Esophagus mucosa (tissue), 1 donor: ENCODE measurements around the gene MCC. TPM values are rescaled to one million over a fixed set of nuclear protein-coding genes. Genes with fewer than 3 reads are reported as not detected.
A peak's percentile ranks its signal among the peaks of the same experiment; 100 is the strongest.

Experiments used
- ATAC-seq: fragments of 200-7000 bp; cut with Tn5 transposase; one replicate; pipeline ENCODE4 v1.9.1; 2020
- total RNA-seq: library from RNA; stranded (reverse); gene quantifications from one replicate; pipeline ENCODE4 v1.2.4, GENCODE V29; 2023
- donor health status: DM: yes; HTN: yes; CAD: no.

MCC gene
- total RNA-seq, 1 donor from 2014 or later, result 37.6 TPM

- ATAC-seq, result no peak
Observed at GRCh38 chr5:113302120-113302519, 186.1 kb downstream of the MCC start.

- no peak for ATAC-seq
Observed at GRCh38 chr5:113299591-113299990, 188.7 kb downstream of the MCC start.

GRCh38 chr5:113296676-113297075 is 191.6 kb downstream of the MCC start:
- ATAC-seq, result no peak

- peak; percentile 6 for ATAC-seq
Observed at GRCh38 chr5:113295111-113295539, 193.1 kb downstream of the MCC start.

- peak; percentile 91 for ATAC-seq
Observed at GRCh38 chr5:113294311-113295110, 193.7 kb downstream of the MCC start.

GRCh38 chr5:113293975-113294310 is 194.3 kb downstream of the MCC start:
- peak; percentile 39 for ATAC-seq

GRCh38 chr5:113293068-113293974 is 194.9 kb downstream of the MCC start:
- no peak for ATAC-seq

- no peak for ATAC-seq
Observed at GRCh38 chr5:113292462-113292861, 195.8 kb downstream of the MCC start.

GRCh38 chr5:113283558-113283957 is 204.7 kb downstream of the MCC start:
- ATAC-seq, result no peak

- no peak for ATAC-seq
Observed at GRCh38 chr5:113282472-113282871, 205.8 kb downstream of the MCC start.

- ATAC-seq, result no peak
Observed at GRCh38 chr5:113281194-113281593, 207.1 kb downstream of the MCC start.

- ATAC-seq, result peak; percentile 83
Observed at GRCh38 chr5:113280541-113280940, 207.7 kb downstream of the MCC start.

- ATAC-seq, result no peak
Observed at GRCh38 chr5:113278976-113279375, 209.3 kb downstream of the MCC start.

- ATAC-seq, result no peak
Observed at GRCh38 chr5:113276493-113276892, 211.8 kb downstream of the MCC start.

- no peak for ATAC-seq
Observed at GRCh38 chr5:113276001-113276400, 212.3 kb downstream of the MCC start.

- ATAC-seq, result no peak
Observed at GRCh38 chr5:113274836-113275414, 213.3 kb downstream of the MCC start.

- no peak for ATAC-seq
Observed at GRCh38 chr5:113273948-113274347, 214.3 kb downstream of the MCC start.

- ATAC-seq, result no peak
Observed at GRCh38 chr5:113271745-113272454, 216.4 kb downstream of the MCC start.

- ATAC-seq, result peak; percentile 13
Observed at GRCh38 chr5:113271015-113271414, 217.2 kb downstream of the MCC start.

GRCh38 chr5:113270086-113270485 is 218.2 kb downstream of the MCC start:
- no peak for ATAC-seq

- ATAC-seq, result no peak
Observed at GRCh38 chr5:113269023-113269997, 218.9 kb downstream of the MCC start.
